Daoy (cell line): ENCODE data around the gene ANOS1. TPM values are rescaled to one million over a fixed set of nuclear protein-coding genes. Genes with fewer than 3 reads are reported as not detected.

Experiments used
- DNase-seq: peaks from one replicate; pipeline ENCODE4 v3.0.0-alpha.2; 2015; ENCODE audit warnings: low read depth
- total RNA-seq: library from RNA; depleted of rRNA; stranded (reverse); fragments of >200 nt; shearing (Covaris generic); gene quantifications from 2 replicates; pipeline ENCODE4 v1.2.3, GENCODE V29; 2014; rRNA removed

The ANOS1 gene, protein sequence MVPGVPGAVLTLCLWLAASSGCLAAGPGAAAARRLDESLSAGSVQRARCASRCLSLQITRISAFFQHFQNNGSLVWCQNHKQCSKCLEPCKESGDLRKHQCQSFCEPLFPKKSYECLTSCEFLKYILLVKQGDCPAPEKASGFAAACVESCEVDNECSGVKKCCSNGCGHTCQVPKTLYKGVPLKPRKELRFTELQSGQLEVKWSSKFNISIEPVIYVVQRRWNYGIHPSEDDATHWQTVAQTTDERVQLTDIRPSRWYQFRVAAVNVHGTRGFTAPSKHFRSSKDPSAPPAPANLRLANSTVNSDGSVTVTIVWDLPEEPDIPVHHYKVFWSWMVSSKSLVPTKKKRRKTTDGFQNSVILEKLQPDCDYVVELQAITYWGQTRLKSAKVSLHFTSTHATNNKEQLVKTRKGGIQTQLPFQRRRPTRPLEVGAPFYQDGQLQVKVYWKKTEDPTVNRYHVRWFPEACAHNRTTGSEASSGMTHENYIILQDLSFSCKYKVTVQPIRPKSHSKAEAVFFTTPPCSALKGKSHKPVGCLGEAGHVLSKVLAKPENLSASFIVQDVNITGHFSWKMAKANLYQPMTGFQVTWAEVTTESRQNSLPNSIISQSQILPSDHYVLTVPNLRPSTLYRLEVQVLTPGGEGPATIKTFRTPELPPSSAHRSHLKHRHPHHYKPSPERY
- not detected in 2 replicates for total RNA-seq

DNA sequence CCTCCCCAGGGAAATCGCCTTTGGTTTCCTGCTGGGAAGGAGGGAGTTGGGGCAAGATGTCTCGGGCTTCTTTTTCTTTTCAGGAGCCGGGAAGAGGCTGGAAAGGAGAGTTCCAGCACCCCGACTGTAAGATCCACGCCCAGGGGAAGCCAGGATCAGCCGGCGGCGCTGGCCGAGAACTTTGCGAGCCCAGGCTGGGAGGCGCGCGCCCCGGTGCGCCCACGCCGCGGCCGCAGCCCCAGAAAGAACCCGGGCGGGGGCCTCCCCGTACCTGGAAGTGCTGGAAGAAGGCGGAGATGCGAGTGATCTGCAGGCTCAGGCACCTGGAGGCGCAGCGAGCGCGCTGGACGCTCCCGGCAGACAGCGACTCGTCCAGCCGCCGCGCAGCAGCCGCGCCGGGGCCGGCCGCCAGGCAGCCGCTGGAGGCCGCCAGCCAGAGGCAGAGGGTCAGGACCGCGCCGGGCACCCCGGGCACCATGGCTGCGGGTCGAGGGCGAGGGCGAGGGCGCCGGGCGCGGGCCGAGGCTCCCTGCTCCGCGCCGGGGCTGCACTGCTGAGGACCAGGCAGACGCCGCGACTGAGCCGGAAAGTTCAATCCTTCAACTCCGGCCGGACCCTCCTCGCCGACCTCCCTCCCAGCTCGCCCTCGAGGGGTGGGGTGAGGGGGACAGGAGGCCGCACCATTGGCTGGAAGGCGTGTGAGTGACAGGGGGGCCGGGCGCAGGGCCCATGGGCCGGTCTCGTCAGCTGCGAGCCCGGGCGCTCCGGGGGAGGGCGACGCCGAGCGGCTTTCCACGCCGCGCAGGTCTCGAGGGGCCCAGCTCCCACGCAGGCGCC is at the start of gene ANOS1:
Gene ANOS1, minus strand, starts transcription at position 579 of the 837 bp plus-strand sequence. Its CDS starts 101 bp downstream, at position 478.
- peak; percentile 34 for DNase-seq

DNA sequence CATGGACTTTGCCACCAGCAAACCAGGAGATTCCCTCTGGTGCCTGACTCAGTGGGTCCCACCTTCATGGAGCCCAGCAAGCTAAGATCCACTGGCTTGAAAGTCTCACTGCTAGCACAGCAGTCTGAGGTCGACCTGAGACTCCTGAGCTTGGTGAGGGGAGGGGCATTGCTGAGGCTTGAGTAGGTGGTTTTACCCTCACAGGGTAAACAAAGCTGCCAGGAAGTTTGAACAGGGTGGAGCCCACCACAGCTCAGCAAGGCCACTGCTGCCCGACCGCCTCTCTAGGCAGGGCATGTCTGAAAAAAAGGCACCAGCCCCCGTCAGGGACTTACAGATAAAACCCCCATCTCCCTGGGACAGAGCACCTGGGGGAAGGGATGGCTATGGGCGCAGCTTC is 41.2 kb upstream of the ANOS1 start:
- DNase-seq = no peak

DNA sequence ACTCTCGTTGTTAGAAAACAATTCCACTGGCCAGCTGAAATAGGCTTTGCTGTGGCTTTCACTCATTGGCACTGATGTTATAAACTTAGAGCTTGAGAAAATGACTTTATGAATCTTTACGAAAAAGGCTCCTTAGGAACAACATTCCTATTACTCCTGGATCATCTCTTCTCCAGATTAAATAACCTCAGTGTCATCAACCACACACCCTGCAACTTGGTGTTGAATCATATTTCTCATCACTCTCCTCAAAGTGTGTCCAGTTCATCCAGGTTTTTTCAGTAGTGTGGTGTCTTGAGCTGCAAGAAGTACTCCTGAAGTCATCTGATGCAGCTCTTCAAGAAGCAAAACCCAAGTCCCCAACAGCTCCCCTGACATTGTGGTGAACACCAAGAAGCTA is 28.1 kb upstream of the ANOS1 start:
- no peak for DNase-seq

DNA sequence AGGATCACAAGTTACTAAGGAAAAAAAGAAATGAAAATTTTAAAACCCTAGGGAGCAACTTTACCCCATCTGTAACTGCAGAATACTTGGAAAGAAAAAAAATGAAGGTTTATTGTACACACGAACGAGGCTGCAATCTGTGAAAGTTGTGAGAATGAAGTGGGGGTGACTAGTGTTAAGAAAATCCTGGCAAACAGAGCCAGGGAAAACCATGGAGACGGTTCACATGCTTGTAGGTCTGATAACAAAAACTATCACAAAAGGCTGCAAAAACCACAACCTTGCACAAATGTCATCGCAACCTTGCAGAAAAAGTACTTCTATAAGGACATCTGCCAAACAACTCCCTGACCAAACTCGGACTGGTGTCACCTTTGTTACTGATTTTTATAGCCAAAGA is 26.8 kb upstream of the ANOS1 start:
- peak; percentile 20 for DNase-seq

DNA sequence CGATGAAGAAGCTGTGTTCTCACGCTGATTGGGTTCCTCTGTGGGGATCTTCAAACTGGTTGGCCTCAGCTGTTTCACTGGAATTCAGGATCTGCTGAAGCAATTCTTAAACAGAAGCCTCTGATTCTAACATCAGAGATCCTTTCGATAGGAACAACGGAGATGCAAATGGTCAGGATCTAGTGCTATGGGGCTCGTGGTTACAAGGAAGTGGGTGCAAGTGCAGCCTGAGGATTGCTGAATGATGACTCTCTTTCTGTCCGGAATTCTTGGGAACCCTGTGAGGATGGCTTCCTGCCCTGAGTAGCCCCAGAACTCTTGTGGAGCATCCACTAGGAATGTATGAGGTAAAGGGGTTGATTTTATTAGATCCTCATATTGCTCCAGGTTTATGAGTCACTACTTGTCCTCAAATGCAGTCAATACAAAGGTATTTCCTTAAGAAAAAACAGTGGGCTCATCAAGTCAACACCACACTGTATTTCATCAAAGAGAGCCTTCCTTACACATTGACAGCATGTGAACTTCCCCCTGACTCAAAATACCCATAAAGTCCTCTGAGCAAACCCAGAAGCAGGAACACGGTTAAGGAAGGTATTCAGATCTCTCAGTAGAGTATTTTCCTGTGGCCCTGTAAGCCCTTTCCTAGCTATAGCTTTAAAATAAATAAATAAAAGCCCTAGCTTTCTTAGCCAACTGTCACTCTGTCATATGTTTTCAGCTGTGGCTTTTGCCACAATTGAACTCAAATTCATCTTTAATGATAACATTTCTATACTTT is 25.9 kb upstream of the ANOS1 start:
- peak; percentile 9 for DNase-seq

DNA sequence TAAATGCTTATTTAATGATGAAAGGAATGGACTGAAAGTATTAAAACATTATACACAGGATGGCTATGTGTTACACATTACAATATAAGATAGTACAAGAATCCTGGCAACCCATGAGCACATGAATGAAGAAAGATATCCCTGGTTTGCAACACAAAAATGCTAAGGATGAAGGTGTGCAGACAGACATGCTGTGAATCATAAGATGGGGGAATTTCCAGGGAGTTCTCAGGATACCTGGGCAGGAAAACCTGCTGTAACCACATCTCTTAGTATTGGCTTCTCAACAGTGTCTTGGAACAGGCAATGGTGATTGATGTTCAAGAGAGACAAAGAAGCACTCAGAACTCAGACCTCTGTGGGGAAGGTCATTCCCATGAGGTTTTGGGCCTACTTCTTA is 23.9 kb upstream of the ANOS1 start:
- DNase-seq = no peak

DNA sequence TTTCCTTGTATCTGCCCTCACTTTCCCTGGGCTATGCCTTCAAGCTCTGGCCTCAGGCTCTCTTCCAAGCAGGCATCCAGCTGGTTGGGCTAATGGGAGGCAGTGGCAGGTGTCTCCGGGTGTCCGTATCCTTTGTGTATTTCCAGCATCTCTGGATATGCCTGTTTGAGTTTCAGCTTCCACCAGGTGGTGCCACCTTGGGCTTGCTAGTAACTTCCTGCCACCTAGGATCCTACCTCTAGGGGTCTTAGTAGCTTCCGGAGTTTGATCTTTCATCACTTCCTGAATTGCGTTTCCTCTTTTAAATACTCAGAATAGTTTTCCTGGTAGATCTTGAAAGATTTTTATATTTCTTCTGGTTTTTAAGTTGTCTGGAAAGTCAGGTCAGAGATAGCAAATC is 23.2 kb upstream of the ANOS1 start:
- no peak for DNase-seq

DNA sequence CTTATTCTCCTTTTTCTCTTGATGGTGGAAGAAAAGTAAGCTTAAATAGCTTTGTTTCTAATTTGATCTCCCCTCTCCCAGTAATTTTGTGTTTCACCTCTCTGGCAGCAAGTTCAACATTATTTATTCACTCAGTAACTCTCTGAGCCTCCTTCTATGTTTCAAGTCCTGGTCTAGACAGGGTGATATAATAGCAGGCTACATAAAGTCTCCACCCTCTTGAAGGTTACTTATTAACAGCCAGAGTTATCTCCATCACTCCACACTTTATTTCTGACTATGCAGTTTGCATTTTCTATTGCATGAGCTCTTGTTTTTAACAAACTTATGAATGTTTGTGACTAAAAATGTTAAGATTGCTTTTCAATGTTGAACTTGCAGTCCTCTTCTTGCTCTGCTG is 17.8 kb upstream of the ANOS1 start:
- no peak for DNase-seq

DNA sequence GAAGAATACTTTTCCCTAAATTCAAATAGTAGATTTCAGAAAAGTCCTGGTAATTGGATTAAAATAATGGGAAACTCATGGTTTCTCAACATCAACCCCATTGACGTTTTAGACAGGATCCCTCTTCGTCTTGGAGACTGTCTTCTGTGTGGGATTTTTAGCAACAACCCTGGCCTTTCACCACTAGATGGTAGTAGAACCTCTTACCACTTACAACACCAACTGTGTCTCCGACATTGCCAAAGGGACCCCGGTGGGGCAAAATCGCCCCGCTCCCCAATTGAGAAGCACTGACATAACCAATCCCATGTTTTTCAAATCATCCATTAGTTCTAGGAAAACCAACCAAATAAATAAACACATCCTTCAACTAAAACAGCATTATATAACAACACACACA is 16.9 kb upstream of the ANOS1 start:
- DNase-seq = no peak

DNA sequence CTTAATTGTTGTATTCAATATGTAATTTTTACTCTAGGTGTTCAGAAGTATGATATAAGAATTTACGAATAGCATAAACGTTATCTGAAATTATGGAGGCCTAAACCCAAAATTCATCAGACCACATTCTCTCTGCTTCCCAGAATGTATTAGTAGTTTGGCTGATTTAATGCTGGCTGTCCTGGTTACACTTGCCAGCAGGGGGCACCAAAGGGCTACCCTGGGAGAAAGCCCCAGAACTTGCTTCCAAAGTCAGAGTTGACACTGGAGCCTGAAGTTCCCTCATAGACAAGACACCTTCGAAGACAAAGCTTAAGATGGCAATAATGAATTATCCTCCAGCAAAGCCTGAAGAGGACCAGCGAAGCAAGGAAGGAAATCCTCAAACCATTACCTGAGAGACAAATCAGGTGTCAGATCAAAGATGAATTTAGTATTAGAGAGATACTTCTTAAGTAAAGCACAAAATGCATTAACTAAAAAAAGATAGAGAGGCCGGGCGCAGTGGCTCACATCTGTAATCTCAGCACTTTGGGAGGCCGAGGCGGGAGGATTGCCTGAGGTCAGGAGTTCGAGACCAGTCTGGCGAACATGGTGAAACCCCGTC is 11.3 kb upstream of the ANOS1 start:
- DNase-seq = peak; percentile 36

DNA sequence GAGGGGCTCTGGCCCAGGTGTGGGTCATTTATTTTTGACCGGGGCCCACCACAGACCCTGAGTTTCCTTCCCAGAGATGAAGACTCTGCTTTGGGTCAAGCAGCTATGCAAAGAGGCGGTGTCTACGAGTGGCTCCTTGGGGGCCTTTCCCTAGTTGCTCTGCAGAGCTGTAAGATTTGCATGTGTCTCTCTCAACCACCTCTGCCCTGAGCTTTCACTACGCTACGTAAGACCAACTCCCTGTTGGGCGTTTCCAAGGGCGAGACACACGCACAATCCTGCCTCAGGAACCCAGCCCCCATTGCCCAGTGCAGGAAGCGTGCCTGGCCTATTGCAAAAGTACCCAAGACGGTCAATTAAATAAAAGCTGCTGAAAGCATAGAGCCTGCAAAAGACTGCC is 10.0 kb upstream of the ANOS1 start:
- no peak for DNase-seq

DNA sequence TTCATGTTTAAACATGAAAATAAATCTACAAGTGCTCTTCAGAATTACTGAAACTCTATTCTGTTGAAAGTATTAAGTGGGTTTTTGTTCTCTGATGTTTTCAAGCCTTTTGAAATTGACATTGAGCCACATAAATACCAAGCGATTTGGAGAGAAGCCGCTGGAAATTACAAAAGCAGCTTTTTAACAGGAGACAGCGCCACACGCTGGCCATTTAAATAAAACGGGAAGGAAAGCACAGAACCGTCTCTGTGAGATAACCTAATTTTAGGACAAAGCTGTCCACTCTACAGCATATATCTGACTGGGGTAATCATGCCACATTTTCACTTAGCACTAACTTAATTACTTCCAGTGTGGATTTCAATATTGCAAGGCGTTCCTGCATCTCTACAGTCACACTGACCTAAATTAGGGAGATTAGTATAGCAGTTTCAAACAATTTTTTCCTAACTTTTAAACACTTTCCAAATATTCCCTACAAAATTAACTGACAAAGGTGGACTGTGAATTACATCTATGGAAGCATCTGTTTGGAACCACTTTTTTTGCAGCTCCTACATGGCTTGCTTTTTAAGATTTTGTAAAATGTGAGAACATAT is 6.8 kb upstream of the ANOS1 start:
- DNase-seq = no peak

DNA sequence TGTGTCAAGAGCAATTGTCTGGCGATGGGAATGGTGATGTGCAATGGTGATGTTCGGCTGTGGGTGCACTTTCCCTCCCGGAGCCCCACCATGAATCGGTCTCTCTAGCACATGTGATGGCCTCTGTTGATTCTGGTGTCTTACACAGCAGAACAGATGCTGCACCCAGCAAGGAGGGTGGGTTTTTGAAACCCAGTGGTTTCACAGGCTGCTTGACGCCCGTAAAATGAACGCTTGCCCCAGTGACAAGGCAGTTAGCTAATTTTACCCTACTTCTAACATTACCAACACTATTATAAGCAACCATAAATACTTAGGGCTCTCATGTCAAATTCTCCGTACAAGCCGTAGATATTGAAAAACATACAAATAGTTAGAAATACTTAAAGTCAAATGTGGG is 5.9 kb upstream of the ANOS1 start:
- no peak for DNase-seq

DNA sequence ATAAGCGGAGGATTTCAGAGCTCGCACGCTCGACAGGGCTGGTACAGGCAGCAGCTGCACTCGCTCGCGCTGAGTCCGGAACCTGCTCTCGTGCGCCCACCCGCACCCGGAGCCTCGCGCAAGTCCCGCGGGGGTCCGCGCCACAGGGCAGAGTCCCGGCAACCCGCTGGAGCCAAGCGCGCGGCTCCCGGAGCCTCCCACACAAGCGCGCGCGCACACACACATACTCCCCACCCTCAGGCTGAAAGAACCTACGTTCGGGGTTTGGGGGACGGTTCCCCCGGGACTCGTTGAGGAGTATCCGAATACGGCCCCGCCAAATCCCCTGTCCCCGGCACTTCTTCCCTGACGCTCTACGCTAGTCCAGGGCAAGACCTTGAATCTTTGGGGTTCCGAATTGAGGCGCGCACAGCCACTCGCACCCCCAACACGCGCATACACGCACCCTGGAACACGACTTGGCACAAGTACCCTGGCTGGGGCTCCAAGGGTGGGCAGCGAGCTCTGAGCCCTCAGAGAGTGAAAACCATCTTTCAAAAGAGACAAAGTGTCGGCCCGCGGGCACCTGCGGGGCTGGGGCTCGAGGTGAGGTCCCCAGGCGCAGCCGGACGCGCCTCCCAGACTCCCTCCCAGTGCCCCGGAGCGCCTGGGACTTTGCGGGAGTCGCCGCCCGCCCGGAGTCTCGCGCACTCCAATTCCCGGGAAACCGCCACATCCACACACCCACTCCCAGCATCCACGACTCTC is 952 bp downstream of the ANOS1 start:
- DNase-seq = no peak

DNA sequence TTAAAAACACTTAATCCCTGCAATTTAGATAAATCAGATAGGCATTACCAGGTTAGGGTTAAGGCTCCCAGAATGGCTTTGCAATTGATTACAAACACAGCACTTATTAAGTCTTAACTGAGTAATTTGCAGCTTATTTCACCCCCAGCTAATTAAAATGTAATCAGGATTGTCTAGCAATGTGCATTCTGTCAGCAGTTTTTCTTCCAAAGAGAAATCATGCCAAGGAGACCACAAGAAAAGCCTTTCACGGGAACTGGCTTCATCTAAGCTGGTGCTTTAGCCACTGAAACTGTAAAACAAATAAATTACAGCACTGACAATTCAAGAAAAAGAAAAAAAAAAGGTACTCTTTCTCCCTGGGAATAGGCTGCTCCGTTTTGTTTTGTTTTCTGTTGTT is 2.1 kb downstream of the ANOS1 start:
- DNase-seq = no peak

DNA sequence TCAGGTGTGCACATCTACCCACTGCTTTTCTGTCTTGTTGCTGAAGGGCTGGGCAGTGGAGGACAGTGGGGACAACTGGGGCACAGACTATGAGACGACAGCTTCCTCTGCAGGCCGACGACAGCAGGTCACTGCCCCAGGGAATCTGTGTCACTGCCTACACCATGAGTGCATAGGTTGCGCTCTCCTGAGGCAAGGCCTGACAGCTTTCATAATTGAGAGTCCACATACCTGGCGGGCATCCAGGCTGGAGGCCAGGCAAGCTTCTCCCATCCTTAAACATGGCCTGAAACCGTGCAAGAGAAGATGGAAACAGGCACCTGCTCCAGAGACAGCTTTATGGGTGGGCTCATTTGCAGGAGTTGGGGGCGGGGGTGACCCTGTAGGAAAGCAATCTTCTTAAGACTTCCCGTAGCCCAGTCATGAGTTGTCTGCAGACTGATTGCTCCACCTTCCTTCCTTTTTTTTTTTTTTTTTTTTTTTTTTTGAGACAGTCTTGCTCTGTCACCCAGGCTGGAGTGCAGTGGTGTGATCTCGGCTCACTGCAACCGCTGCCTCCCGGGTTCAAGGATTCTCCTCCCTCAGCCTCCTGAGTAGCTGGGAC is 2.9 kb downstream of the ANOS1 start:
- no peak for DNase-seq

DNA sequence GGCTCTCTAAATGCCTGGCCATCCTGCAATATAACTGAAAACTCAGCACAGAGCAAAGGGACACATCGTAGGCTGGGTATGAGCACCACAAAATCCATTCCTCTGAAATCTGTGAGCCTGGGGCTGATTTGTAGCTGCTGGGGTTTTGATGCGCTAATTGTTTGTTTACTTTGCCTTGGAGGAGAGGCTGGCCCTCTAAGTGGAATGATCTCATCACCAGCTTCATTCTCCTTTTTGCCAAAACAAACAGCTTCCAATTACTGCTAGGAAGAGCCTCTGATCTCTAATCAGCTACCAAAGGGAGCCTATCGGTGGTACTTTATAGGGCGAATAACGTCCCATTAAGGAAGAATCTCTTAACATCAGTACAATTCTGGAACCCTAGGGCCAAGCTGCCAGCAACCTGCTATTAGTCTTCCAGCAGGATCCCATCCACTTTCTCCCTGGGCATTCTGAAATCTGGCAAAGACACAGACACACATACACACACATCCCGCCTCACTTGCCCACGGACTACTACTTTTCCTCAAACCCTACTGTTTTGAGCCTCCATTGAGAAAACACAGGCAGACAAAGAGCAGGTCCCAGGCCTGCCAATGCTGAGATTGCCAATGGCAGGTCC is 5.8 kb downstream of the ANOS1 start:
- peak; percentile 4 for DNase-seq

DNA sequence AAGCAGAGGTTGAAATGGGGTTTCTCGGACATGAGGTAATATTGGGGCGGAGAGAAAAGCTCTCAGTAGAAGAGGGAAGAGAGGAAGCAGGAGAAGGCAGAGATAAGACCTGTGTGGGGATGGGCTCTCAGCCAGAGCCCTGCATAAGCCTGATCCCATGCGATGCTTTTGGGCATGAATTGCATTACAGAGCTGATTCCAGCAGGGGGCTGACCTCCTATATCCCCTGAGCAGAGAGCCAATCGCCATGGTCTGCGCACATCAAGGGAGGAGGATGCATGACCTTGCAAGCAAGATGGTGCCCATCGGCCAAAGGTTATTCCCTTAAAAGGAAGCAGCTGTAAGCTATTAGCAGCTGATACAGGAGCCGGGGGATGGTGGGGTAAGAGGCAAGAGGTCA is 7.6 kb downstream of the ANOS1 start:
- no peak for DNase-seq

DNA sequence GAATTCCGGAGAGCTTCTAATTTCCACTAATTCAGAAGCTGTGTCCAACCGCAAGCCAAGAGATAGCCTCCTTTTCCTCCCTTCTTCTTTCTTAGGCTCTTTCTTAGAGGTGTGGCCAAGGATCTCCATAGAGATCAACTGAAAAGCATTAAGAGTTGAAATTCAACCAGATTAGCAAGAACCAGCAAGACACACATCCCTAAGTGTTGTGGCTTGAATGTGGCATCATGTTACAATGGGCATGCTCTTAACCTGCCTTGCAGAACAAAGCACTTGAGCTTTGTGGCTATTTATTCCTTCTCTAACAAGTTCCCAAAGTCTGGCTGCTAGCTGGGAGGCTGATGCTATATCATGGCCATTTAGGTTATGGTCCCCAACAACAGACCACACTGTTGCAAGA is 10.4 kb downstream of the ANOS1 start:
- DNase-seq = no peak
